ENCODE data around the gene ACTG1. TPM values are rescaled to one million over a fixed set of nuclear protein-coding genes. Genes with fewer than 3 reads are reported as not detected.

ACTG1 gene
- total and polyA plus RNA-seq, 9 of the 15 experiments (the other 6 are each of a cell fraction or from before 2014, with no cell fraction given): 224 to 1,775 (median 568) TPM

- TF ChIP-seq RREB1 (CRISPR knock-in tag; IDR thresholded peaks at IDR 0.05) (0 out of 2 replicates have a peak, but pooled peaks have one; percentile 8), BHLHE40 (IDR thresholded peaks at IDR 0.05; ENCODE audit: low read length) (peak; percentile 88), FOXP4 (CRISPR knock-in tag; IDR thresholded peaks at IDR 0.05; ENCODE audit: borderline replicate concordance) (peak; percentile 59; the same call in 1 of the 2 replicates), ZNF740 (CRISPR knock-in tag; IDR thresholded peaks at IDR 0.05) (peak; percentile 47; the same call in 1 of the 2 replicates), ZNF740 (tag; IDR thresholded peaks at IDR 0.05) (no peak), TFAP4 (CRISPR knock-in tag; IDR thresholded peaks at IDR 0.05; ENCODE audit: borderline replicate concordance) (peak; percentile 33; the same call in 1 of the 2 replicates), THRB (CRISPR knock-in tag; conservative IDR thresholded peaks at IDR 0.05) (no peak), KDM2B (CRISPR knock-in tag; IDR thresholded peaks at IDR 0.05) (peak; percentile 75; the same call in 1 of the 2 replicates), HMGXB4 (CRISPR knock-in tag; IDR thresholded peaks at IDR 0.05) (peak; percentile 44; the same call in 1 of the 2 replicates), HDAC6 (IDR thresholded peaks at IDR 0.05; ENCODE audit: low read depth, low read length) (no peak), MTA1 (IDR thresholded peaks at IDR 0.05; ENCODE audit: borderline replicate concordance) (no peak), HDAC2 (IDR thresholded peaks at IDR 0.05) (no peak), ZNF282 (CRISPR knock-in tag; IDR thresholded peaks at IDR 0.05) (peak; percentile 90)
These were observed 31.4 kb downstream of the ACTG1 start (continued) for GRCh38 chr17:81481073-81481799.

Data from K562 (cell line).